GM12865 (cell line): ENCODE results near the gene PLA2G2C.

Experiments used
- DNase-seq: peaks from one replicate; pipeline ENCODE4 v3.0.0; 2010; ENCODE audit warnings: low read depth
- H3K4me3 ChIP-seq: 2 replicates; pipeline ENCODE4 v1.5.1; 2011; ENCODE audit warnings: mild to moderate bottlenecking, low read depth, low read length, control low read depth
- TF ChIP-seq, protein P1 (sequence below): IDR thresholded peaks from 2 replicates; pipeline ENCODE4 v1.5.1; 2011; ENCODE audit warnings: low read length, control low read depth, low read depth, inconsistent platforms; ENCODE audit not compliant: insufficient read depth; ENCODE audit errors: missing control alignments

Gene PLA2G2C

DNA sequence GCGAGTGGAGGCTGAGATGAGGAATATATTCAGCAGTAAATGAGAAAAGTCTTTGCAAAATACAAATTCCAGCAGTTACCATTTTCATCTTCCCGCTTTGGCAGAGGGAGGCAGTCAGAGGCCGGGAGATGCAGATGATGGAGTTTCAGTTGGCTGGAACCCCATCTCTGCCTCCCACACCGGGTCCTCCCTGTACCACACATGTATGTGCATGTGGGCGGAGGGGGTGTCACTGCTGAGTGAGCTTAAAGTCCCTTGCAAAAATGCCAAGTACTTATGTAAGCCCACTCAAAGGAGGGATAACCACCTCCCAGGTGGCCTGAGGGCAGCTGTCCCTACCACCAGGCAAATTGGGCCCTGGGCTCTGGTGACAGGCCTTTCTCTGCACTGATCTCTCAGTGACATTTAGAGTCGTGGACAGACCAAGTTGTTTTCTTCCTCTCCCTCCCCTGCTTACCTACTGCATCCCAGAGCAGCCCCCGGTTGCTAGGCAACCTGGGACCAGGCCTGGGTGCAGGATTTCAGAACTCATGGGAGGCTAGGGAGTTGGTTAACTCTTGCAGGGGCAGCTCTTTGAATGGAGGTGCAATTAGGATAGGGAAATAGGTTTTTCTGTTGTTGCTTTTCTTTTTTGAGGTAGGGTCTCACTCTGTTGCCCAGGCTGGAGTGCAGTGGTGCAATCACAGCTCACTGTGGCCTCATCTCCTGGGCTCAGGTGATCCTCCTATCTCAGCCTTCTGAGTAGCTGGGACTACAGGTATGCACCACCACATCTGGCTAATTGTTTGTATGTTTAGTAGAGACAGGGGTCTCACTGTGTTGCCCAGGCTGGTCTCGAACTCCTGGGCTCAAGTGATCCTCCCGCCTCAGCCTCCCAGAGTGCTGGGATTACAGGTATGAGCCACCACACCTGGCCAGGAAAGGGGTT, 17.5 kb downstream of the PLA2G2C start:
- no peak overlapping the region for H3K4me3 ChIP-seq
- no peak for DNase-seq
- TF ChIP-seq, protein P1, sequence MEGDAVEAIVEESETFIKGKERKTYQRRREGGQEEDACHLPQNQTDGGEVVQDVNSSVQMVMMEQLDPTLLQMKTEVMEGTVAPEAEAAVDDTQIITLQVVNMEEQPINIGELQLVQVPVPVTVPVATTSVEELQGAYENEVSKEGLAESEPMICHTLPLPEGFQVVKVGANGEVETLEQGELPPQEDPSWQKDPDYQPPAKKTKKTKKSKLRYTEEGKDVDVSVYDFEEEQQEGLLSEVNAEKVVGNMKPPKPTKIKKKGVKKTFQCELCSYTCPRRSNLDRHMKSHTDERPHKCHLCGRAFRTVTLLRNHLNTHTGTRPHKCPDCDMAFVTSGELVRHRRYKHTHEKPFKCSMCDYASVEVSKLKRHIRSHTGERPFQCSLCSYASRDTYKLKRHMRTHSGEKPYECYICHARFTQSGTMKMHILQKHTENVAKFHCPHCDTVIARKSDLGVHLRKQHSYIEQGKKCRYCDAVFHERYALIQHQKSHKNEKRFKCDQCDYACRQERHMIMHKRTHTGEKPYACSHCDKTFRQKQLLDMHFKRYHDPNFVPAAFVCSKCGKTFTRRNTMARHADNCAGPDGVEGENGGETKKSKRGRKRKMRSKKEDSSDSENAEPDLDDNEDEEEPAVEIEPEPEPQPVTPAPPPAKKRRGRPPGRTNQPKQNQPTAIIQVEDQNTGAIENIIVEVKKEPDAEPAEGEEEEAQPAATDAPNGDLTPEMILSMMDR: no peak

DNA sequence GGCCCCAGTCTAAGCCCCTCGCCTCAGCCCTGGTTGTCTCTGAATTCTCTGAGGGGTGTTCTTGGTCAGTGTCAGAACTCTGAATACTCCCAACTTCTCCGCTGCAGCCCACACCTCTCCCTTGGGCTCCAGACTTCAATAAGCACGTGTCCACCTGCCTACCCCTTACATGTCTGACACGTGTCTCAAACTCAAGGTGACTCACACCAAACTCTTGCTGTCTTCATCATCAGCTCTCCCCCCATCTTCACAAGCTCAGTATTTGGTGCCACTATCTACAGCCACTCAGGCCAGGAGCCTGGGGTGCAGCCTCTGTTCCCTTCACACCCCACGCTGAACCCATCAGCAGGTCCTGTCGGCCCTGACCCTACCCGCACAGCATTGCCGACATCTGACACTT, 19.2 kb downstream of the PLA2G2C start:
- TF ChIP-seq, protein P1: no peak
- DNase-seq: no peak
- H3K4me3 ChIP-seq: no peak overlapping the region

DNA sequence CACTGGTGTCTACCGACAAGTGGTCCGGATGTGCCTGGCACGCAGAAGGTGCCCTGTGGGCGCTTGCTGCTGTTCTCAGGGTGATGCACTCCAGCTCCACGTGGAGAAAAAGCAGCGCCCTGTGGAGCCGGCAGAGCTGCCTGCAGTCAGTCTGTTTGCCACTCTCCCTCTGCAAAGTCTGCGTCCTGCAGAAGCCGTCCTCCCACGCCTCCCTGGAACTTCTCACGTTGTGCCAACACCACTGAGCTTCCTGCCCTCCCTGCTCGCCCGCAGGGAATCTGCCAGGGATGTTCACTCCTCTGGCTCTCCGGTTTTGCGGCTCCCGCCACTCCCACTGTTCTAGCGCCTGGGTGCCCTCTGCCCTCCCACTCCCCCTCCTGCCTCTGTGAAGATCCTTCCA, 20.3 kb downstream of the PLA2G2C start:
- TF ChIP-seq, protein P1: no peak
- H3K4me3 ChIP-seq: no peak overlapping the region
- DNase-seq: no peak

DNA sequence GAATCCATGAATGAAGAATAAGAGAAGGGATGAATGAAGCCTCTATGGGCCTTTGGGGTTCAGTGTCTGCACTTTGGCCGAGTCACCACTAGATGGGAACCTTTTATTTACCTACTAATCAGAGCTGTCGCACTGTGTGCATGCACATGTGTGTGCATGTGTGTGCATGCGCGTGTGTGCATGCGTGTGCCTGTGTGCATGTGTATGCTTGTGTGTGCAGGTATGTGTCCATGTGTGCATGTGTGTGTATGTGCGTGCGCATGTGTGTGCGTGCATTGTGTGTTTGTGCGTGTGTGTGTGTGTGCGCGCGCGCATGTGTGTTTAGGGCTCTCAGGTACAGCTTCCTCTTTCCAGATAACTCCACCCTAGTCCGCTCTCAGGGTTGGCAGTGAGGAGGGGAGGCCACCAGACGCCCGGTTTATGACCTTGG, 20.8 kb downstream of the PLA2G2C start:
- no peak overlapping the region for H3K4me3 ChIP-seq
- TF ChIP-seq, protein P1: peak; percentile 47
- DNase-seq: peak; percentile 26

DNA sequence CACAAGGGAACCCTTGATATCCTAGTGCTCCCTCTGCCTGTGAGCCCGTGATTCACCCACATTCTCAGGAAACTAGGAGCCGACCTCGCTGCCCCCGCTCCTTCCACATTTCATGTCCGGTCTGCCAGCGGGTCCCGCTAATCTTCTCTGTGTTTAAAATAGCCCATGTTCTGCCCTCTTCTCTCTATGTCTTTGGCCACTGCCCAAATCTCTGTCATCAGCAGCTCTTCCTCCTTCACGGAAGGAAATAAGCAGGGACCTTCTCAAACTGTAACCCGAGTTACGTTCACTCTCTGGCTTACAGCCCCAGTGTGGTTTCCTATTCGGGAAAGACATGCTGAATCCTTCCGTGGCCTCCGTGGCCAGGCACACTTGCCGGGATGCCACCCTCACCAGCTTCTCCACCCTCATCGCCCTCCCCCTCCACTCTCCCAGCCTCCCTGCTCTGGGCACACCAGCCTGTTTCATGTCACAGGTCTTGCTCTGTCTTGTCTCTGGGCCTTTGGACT, 21.6 kb downstream of the PLA2G2C start:
- DNase-seq: no peak
- no peak overlapping the region for H3K4me3 ChIP-seq
- TF ChIP-seq, protein P1: no peak

DNA sequence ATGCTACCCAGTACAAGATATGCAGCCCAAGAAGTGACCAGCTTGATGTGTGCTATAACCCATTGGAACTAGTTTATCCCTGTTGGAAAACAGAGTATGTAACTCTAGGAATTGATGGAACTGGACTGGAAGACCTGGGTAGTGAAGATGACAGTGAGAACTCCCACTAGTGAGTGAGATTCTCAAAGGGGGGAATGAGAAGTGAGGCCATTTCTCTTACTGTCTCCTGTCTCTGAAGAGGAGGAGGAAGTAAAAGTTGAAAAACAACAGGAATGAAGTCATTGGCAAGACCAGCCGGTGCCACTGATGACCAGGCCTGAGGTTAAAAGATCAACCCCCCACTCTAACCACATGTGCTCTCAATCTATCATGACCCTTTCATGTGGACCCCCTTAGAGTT, 26.3 kb downstream of the PLA2G2C start:
- DNase-seq: no peak
- no peak overlapping the region for H3K4me3 ChIP-seq
- TF ChIP-seq, protein P1: no peak
